ENCODE measurements around the gene USP5. TPM values are rescaled to one million over a fixed set of nuclear protein-coding genes. Genes with fewer than 3 reads are reported as not detected.

The USP5 gene
- total RNA-seq, 1 experiment from 2014 or later: 80.2 TPM

GRCh38 chr12:6818222-6818621 is 33.7 kb upstream of the USP5 start:
- Mint-ChIP-seq H3K9me3 (ENCODE audit: unreplicated experiment) (no peaks in the 10 kb centered on the region), H3K27me3 (ENCODE audit: insufficient read depth, unreplicated experiment) (peaks cover 55% of the 10 kb centered on the region), H3K36me3 (ENCODE audit: insufficient read depth, unreplicated experiment) (no peaks in the 10 kb centered on the region), H3K4me1 (ENCODE audit: insufficient read depth, unreplicated experiment) (no peaks in the 10 kb centered on the region), H3K27ac (ENCODE audit: low read depth, unreplicated experiment) (no peak overlapping the region), H3K4me3 (ENCODE audit: unreplicated experiment) (no peak overlapping the region)
- TF ChIP-seq CTCF (IDR thresholded peaks at IDR 0.05; ENCODE audit: unreplicated experiment): no peak
- no TSS peak for BruUV-seq (replicated peaks)
- intact Hi-C loops (cut with micrococcal nuclease): no loop called here
- no peak for DNase-seq (ENCODE audit: unreplicated experiment)
- ChIA-PET POLR2A (interaction anchor here (0.6 kb wide), 1 partner anchor 129 kb away, joined by 3 read pairs; the partner anchor contains the start of gene ZNF384), CTCF (no interaction called here)

- no peak for TF ChIP-seq CTCF (IDR thresholded peaks at IDR 0.05; ENCODE audit: unreplicated experiment)
- intact Hi-C loops (cut with micrococcal nuclease): no loop called here
- Mint-ChIP-seq H3K36me3 (ENCODE audit: insufficient read depth, unreplicated experiment) (no peaks in the 10 kb centered on the region), H3K27me3 (ENCODE audit: insufficient read depth, unreplicated experiment) (peaks cover 56% of the 10 kb centered on the region), H3K4me3 (ENCODE audit: unreplicated experiment) (no peak overlapping the region), H3K9me3 (ENCODE audit: unreplicated experiment) (no peaks in the 10 kb centered on the region), H3K4me1 (ENCODE audit: insufficient read depth, unreplicated experiment) (no peaks in the 10 kb centered on the region), H3K27ac (ENCODE audit: low read depth, unreplicated experiment) (no peak overlapping the region)
- ChIA-PET POLR2A (interaction anchor here (0.6 kb wide), 1 partner anchor 129 kb away, joined by 3 read pairs; the partner anchor contains the start of gene ZNF384), CTCF (no interaction called here)
- no peak for DNase-seq (ENCODE audit: unreplicated experiment)
- no TSS peak for BruUV-seq (replicated peaks)
Observed at GRCh38 chr12:6818645-6819044, 33.3 kb upstream of the USP5 start.

DNA sequence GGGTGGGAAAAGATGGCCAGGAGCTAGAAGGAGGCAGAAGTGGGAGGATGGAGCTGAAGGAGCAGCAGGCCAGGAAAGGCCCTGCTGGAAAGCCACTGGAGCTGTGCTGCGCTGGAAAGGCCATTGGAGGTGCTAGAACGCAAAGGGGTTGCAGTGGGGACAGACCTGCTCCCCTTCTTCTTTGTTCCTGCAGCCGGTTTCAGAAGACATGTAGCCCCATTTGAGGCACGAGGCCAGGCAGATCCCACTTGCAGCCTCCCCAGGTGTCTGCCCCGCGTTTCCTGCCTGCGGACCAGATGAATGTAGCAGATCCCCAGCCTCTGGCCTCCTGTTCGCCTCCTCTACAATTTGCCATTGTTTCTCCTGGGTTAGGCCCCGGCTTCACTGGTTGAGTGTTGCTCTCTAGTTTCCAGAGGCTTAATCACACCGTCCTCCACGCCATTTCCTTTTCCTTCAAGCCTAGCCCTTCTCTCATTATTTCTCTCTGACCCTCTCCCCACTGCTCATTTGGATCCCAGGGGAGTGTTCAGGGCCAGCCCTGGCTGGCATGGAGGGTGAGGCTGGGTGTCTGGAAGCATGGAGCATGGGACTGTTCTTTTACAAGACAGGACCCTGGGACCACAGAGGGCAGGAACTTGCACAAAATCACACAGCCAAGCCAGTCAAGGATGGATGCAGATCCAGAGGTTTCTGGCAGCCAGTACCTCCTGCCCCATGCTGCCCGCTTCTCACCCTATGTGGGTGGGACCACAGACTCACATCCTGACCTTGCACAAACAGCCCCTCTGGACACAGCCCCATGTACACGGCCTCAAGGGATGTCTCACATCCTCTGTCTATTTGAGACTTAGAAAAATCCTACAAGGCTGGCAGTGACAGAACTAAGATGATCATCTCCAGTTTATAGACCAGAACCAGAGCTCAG is 32.6 kb upstream of the USP5 start:
- no TSS peak for BruUV-seq (replicated peaks)
- POLR2A ChIA-PET: no interaction called here
- no peak overlapping the region for H3K4me3 Mint-ChIP-seq (ENCODE audit: unreplicated experiment)

More for the DNA sequence above, 32.6 kb upstream of the USP5 start:
- Mint-ChIP-seq H3K4me1 (ENCODE audit: insufficient read depth, unreplicated experiment) (no peaks in the 10 kb centered on the region), H3K36me3 (ENCODE audit: insufficient read depth, unreplicated experiment) (no peaks in the 10 kb centered on the region), H3K27ac (ENCODE audit: low read depth, unreplicated experiment) (no peak overlapping the region), H3K9me3 (ENCODE audit: unreplicated experiment) (no peaks in the 10 kb centered on the region), H3K27me3 (ENCODE audit: insufficient read depth, unreplicated experiment) (peaks cover 56% of the 10 kb centered on the region)
- CTCF ChIA-PET: interaction anchor here (0.9 kb wide), 1 partner anchor 17 kb away, joined by 3 read pairs; no protein-coding TSS in a partner anchor
- TF ChIP-seq CTCF (IDR thresholded peaks at IDR 0.05; ENCODE audit: unreplicated experiment): no peak
- intact Hi-C loops (cut with micrococcal nuclease): no loop called here
- no peak for DNase-seq (ENCODE audit: unreplicated experiment)

Measured in MCF 10A (cell line).